Progenitor cell of endocrine pancreas (in vitro differentiated cells): ENCODE results near the gene CCR7. TPM values are rescaled to one million over a fixed set of nuclear protein-coding genes. Genes with fewer than 3 reads are reported as not detected.

ENCODE experiments used
- DNase-seq: peaks from one replicate; pipeline ENCODE4 v3.0.0; 2021; ENCODE audit warnings: low spot score; ENCODE audit not compliant: unreplicated experiment
- H3K27ac Mint-ChIP-seq: 2 replicates; pipeline ENCODE4 v1.8.0; 2021; ENCODE audit warnings: mild to moderate bottlenecking, moderate library complexity, mixed read lengths
- H3K27me3 Mint-ChIP-seq: 2 replicates; pipeline ENCODE4 v1.8.0; 2021; ENCODE audit warnings: mixed read lengths
- H3K36me3 Mint-ChIP-seq: 2 replicates; pipeline ENCODE4 v1.8.0; 2022; ENCODE audit warnings: mixed read lengths; ENCODE audit not compliant: insufficient read depth
- H3K4me1 Mint-ChIP-seq: 2 replicates; pipeline ENCODE4 v1.8.0; 2021; ENCODE audit warnings: low read depth, mixed read lengths
- H3K4me3 Mint-ChIP-seq: 2 replicates; pipeline ENCODE4 v1.8.0; 2021; ENCODE audit warnings: low read depth, mild to moderate bottlenecking, moderate library complexity, mixed read lengths
- H3K9me3 Mint-ChIP-seq: 2 replicates; pipeline ENCODE4 v1.8.0; 2021; ENCODE audit warnings: low read depth, mixed read lengths
- total RNA-seq: library from RNA; stranded (reverse); gene quantifications from 2 replicates; pipeline ENCODE4 v1.2.1, GENCODE V29; 2021
- TF ChIP-seq, protein P1 (sequence below): fragments of 200-600 bp; sonication (generic); IDR thresholded peaks from one replicate; pipeline ENCODE4 v1.5.0; 2021; ENCODE audit warnings: antibody characterized with exemption, mild to moderate bottlenecking; ENCODE audit not compliant: unreplicated experiment

Gene CCR7
- total RNA-seq, 1 donor from 2014 or later = not detected

- Mint-ChIP-seq H3K4me1 (no peaks in the 10 kb centered on the region), H3K9me3 (peaks cover 3% of the 10 kb centered on the region), H3K36me3 (no peaks in the 10 kb centered on the region), H3K4me3 (no peak overlapping the region), H3K27ac (no peak overlapping the region), H3K27me3 (peaks cover 35% of the 10 kb centered on the region)
- TF ChIP-seq, protein P1, sequence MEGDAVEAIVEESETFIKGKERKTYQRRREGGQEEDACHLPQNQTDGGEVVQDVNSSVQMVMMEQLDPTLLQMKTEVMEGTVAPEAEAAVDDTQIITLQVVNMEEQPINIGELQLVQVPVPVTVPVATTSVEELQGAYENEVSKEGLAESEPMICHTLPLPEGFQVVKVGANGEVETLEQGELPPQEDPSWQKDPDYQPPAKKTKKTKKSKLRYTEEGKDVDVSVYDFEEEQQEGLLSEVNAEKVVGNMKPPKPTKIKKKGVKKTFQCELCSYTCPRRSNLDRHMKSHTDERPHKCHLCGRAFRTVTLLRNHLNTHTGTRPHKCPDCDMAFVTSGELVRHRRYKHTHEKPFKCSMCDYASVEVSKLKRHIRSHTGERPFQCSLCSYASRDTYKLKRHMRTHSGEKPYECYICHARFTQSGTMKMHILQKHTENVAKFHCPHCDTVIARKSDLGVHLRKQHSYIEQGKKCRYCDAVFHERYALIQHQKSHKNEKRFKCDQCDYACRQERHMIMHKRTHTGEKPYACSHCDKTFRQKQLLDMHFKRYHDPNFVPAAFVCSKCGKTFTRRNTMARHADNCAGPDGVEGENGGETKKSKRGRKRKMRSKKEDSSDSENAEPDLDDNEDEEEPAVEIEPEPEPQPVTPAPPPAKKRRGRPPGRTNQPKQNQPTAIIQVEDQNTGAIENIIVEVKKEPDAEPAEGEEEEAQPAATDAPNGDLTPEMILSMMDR = no peak
- no peak for DNase-seq
Observed at GRCh38 chr17:40562838-40563219, 2.4 kb downstream of the CCR7 start.

DNA sequence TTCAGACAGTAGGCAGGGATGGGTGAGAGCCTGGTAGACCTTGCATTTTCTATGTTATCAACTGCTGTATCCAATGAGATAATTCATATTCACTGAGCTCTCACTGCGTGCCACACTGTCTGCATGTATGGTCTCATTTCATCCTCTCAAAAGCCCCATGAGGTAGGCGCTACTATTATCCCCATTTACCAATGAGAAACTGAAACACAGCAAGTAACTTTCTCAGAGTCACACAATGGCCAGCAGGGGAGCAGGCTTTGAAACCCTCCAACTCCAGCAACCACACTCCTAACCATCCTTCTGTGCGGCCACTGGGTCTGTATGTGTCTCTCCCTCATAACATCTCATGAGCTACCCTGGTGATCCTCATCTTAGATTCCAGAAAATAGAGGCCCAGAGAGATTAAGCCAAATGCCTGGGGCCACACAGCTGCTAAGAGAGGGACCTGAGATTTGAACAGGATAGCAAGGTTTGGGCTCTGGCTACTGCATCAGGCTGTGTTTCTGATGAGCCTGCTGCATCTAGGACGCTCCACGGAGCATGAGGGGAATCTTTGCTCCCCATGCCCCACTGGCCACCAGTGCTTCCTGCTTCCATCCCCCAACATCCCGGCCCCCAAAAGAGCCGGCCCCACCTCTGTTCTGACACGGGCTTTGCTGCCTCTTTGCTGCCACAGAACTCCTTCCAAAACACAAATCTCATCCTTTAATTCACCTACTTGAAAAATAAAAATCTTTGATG, 3.2 kb downstream of the CCR7 start:
- TF ChIP-seq, protein P1 = no peak
- Mint-ChIP-seq H3K36me3 (no peaks in the 10 kb centered on the region), H3K4me3 (no peak overlapping the region), H3K9me3 (no peaks in the 10 kb centered on the region), H3K4me1 (no peaks in the 10 kb centered on the region), H3K27ac (no peak overlapping the region), H3K27me3 (peaks cover 41% of the 10 kb centered on the region)
- no peak for DNase-seq

DNA sequence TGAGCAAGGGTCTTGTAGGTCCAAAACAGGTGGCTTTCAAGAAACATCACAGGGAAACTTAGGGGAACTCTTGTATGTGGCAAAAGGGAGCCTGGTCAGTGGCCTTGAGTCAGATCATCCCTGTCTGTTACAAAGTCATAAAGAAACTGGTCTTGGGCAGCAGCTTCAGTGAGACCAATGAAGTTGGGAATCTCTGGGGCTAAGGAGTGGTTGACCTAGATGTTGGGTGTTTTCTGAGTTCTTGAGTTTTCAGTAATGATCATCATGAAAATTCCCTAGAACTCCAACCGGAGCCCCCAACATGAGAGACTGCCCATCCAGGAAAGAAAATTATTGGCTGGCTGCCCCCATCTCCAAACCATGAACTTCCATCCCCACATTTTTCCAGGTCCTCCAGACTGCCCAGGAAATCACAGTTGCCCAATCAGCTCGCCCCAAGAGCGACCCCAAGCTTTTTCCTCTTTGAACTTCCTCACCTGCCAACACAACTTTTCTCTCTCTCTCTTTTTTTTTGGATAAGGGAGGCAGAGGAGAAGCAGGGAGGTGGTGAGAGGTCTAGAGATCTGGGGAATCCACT, 3.9 kb downstream of the CCR7 start:
- no peak overlapping the region for H3K27ac Mint-ChIP-seq
- H3K4me3 Mint-ChIP-seq = no peak overlapping the region
- no peaks in the 10 kb centered on the region for H3K36me3 Mint-ChIP-seq
- no peaks in the 10 kb centered on the region for H3K4me1 Mint-ChIP-seq
- TF ChIP-seq, protein P1 = no peak
- peaks cover 47% of the 10 kb centered on the region for H3K27me3 Mint-ChIP-seq
- no peak for DNase-seq
- no peaks in the 10 kb centered on the region for H3K9me3 Mint-ChIP-seq

DNA sequence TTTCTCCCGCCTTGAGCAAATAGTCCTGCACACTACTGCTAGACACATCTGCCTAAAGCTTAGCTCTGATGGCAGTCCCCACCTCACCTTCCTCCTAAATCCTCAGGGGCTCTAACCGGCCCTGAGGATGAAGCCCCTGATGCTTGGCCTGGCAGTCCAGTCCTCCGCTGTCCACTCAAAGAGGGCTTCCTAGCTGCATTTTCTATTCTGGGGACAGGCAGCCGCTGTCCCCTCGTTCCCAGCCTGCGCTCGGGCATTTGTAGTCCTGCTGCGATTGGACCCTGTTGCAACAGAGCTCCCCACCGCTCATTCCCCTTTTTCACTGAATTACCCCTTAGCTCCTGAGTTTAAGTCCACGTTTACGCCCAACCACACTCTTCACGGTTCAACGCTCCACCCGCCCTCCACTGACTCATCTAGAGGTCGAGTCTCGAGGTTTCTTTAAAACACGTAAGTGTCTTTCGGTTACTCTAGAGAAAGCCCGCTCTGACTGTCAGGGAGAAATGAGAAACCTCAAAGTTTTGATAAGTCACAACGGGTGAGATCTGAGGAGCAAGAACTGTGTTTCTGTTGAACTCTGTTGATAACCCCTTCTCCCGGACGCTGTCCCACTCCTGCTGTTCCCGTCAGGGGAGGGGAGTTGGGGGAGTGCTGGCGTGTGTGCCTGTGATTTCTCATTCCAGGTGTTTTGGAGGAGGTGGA, 4.5 kb downstream of the CCR7 start:
- Mint-ChIP-seq H3K9me3 (no peaks in the 10 kb centered on the region), H3K4me3 (no peak overlapping the region), H3K27ac (no peak overlapping the region), H3K4me1 (no peaks in the 10 kb centered on the region), H3K27me3 (peaks cover 50% of the 10 kb centered on the region), H3K36me3 (no peaks in the 10 kb centered on the region)
- DNase-seq = peak; percentile 3
- TF ChIP-seq, protein P1 = no peak

DNA sequence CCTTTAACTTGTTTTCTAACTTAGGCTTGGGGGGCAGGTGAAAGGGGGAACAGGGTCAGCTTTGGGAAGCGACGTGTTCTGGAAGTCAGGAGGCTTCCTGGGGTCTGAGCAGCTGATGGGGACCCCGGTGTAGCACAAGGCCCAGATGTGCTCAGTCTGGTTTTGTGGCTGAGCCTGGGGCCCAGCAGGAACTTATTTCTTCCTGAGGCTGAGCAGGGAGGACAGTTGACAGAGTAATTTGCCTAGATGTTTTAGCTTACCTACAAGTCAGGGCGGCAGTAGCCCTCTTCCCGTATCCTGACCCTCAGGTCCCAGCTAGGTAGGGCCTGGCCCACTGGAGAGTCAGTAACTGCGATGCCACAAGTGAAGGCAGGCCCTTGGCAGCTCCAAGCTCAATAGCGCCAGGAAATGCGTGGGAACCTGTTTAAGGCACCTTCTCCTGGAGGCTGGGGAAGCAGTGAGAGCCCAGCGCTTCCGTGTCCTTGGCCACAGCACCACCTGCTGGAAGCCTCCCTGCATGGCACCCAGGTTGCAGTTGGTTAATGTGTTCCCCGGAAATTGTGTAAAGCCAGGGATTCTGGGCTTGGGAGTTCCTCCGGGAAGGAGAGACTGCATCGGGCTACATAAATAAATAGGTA, 5.2 kb downstream of the CCR7 start:
- DNase-seq = peak; percentile 86
- Mint-ChIP-seq H3K27ac (no peak overlapping the region), H3K27me3 (peaks cover 56% of the 10 kb centered on the region), H3K9me3 (no peaks in the 10 kb centered on the region), H3K4me3 (no peak overlapping the region), H3K4me1 (no peaks in the 10 kb centered on the region), H3K36me3 (no peaks in the 10 kb centered on the region)
- TF ChIP-seq, protein P1 = peak; percentile 94
